Adrenal gland (tissue), 12 donors: ENCODE measurements around the gene ORM2. TPM values are rescaled to one million over a fixed set of nuclear protein-coding genes. Genes with fewer than 3 reads are reported as not detected.
A peak's percentile ranks its signal among the peaks of the same experiment; 100 is the strongest.

Source experiments
- DNase-seq, 7 donors: peaks; one replicate each; pipeline ENCODE4 v3.0.0-alpha.2; 2019 to 2020
- H3K27ac ChIP-seq, 5 donors: fragments of 200-600 bp; sonication (generic) in 4 of 5; 1 replicate in 3 of 5; 2 replicates in 2 of 5; pipeline versions ENCODE4 v1.5.1 to v1.8.0; 2016 to 2020; ENCODE audit warnings: mild to moderate bottlenecking in 1 of 5
- H3K27me3 ChIP-seq: fragments of 200-600 bp; 2 replicates; pipeline ENCODE4 v1.8.0; 2021
- H3K36me3 ChIP-seq, 2 donors: fragments of 200-600 bp; replicated peaks in 1 of 2; 1 replicate in 1 of 2; 2 replicates in 1 of 2; pipeline versions ENCODE4 v1.5.1 to v1.8.0; 2018 to 2022
- H3K4me1 ChIP-seq, 2 donors: fragments of 200-600 bp; replicated peaks in 1 of 2; 1 replicate in 1 of 2; 2 replicates in 1 of 2; pipeline versions ENCODE4 v1.5.1 to v1.8.0; 2018 to 2021
- H3K4me3 ChIP-seq, 4 donors: fragments of 200-600 bp; sonication (generic) in 3 of 4; one replicate each; pipeline ENCODE4 v1.5.1; 2016 to 2018
- H3K9me3 ChIP-seq, 3 donors: fragments of 200-600 bp; sonication (generic) in 1 of 3; replicated peaks in 1 of 3; 1 replicate in 2 of 3; 2 replicates in 1 of 3; pipeline versions ENCODE4 v1.5.1 to v1.8.0; 2016 to 2021
- POLR2A ChIP-seq, 2 donors: fragments of 450-650 bp; IDR thresholded peaks; one replicate each; pipeline ENCODE4 v1.6.1; 2017; ENCODE audit warnings: antibody characterized with exemption in 2 of 2, mild to moderate bottlenecking in 2 of 2, moderate library complexity in 1 of 2
- WGBS, 4 donors: extraction: QIAGEN DNeasy Blood & Tissue Kit in 2 of 4; methylation state at CpG; one replicate each; pipeline versions ENCODE4 v1.1.5 to v1.1.7; 2013 to 2017; 5-methylcytosine and 5-hydroxymethylcytosine counted together
- intact Hi-C, 2 donors: fragments of 100-400 bp; cut with DNase I; formaldehyde crosslinking; loops; one replicate each; pipeline versions ENCODE4 v1.14.1 to v1.15.0; 2022 to 2023
- polyA plus RNA-seq, 3 donors: library from polyadenylated mRNA; stranded (reverse); fragments of 200-250 nt in 2 of 3; fragments of 350-450 nt in 1 of 3; fragmentation: Illumina TruSeq in 1 of 3; extraction: RNeasy Lipid Tissue Mini Kit (QIAGEN cat#74804) in 1 of 3; gene quantifications; one replicate each; pipeline ENCODE4 v1.2.3, GENCODE V29; 2013 to 2014
- total RNA-seq, 9 donors: library from RNA; depleted of rRNA in 4 of 9; stranded (reverse); fragments of >200 nt in 4 of 9; fragments of 120-200 nt in 1 of 9; fragmentation: NEBNext Ultra II Directional in 1 of 9; extraction: Animal tissue kit (Norgen Biotek cat#: 25700) in 1 of 9; gene quantifications; one replicate each; pipeline versions ENCODE4 v1.1.0 to v1.2.4, GENCODE V29; 2013 to 2023
- TF ChIP-seq, protein P1 (sequence below), 6 experiments: fragments of 450-650 bp in 4 of 6; fragments of 200-600 bp in 2 of 6; sonication (generic) in 1 of 6; IDR thresholded peaks; 1 replicate in 5 of 6; 2 replicates in 1 of 6; pipeline versions ENCODE4 v1.5.1 to v1.8.0; 2016 to 2021; ENCODE audit warnings: antibody characterized with exemption in 6 of 6, mild to moderate bottlenecking in 2 of 6, moderate library complexity in 1 of 6
- donor health status: healthy with polysubstance abuse.
- donor health status: Bipolar disorder and iron deficiency.
- donor health status: DM: yes; HTN: yes; CAD: no.
- donor health status: DM: no; HTN: no; CAD: no.
- donor health status: DM: no; HTN: no; CAD: no.
- donor health status: DM: yes; HTN: yes; CAD: no.

ORM2 gene
- total and polyA plus RNA-seq, 12 donors, result 0.60 to 16.2 (median 1.8) TPM; not detected in 3

DNA sequence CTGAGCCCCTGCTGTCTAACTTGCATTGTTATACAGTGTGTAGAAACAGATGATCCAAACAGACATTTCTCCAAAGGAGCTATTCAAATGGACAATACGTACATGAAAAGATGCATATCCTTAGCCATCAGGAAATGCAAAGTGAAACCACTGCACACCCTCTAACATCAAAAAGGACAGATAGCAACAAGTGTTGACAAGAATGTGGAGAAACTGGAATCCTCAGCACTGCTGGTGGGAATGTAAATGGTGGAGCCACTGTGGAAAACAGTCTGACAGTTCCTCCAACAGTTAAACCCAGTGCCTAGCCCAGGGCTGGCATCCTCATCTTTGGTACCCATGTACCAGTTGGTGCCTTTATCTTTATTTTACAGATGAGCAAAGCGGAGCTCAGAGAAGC is 8.5 kb downstream of the ORM2 start:
- 89 to 98% (median 94%) methylated on average over 2 of the region's 2 CpGs for WGBS, 4 donors
- intact Hi-C loops, result no loop called here
- DNase-seq, result no peak
- H3K27me3 ChIP-seq, result no peaks in the 10 kb centered on the region
- H3K27ac ChIP-seq, result no peak overlapping the region
- TF ChIP-seq POLR2A (IDR thresholded peaks at IDR 0.05), result no peak
- TF ChIP-seq, protein P1, sequence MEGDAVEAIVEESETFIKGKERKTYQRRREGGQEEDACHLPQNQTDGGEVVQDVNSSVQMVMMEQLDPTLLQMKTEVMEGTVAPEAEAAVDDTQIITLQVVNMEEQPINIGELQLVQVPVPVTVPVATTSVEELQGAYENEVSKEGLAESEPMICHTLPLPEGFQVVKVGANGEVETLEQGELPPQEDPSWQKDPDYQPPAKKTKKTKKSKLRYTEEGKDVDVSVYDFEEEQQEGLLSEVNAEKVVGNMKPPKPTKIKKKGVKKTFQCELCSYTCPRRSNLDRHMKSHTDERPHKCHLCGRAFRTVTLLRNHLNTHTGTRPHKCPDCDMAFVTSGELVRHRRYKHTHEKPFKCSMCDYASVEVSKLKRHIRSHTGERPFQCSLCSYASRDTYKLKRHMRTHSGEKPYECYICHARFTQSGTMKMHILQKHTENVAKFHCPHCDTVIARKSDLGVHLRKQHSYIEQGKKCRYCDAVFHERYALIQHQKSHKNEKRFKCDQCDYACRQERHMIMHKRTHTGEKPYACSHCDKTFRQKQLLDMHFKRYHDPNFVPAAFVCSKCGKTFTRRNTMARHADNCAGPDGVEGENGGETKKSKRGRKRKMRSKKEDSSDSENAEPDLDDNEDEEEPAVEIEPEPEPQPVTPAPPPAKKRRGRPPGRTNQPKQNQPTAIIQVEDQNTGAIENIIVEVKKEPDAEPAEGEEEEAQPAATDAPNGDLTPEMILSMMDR (IDR thresholded peaks at IDR 0.05), result no peak
- peaks cover 0 to 67% of the 10 kb centered on the region in 2 donors for H3K36me3 ChIP-seq
- no peak overlapping the region for H3K4me3 ChIP-seq
- no peaks in the 10 kb centered on the region for H3K9me3 ChIP-seq
- H3K4me1 ChIP-seq, result no peaks in the 10 kb centered on the region

DNA sequence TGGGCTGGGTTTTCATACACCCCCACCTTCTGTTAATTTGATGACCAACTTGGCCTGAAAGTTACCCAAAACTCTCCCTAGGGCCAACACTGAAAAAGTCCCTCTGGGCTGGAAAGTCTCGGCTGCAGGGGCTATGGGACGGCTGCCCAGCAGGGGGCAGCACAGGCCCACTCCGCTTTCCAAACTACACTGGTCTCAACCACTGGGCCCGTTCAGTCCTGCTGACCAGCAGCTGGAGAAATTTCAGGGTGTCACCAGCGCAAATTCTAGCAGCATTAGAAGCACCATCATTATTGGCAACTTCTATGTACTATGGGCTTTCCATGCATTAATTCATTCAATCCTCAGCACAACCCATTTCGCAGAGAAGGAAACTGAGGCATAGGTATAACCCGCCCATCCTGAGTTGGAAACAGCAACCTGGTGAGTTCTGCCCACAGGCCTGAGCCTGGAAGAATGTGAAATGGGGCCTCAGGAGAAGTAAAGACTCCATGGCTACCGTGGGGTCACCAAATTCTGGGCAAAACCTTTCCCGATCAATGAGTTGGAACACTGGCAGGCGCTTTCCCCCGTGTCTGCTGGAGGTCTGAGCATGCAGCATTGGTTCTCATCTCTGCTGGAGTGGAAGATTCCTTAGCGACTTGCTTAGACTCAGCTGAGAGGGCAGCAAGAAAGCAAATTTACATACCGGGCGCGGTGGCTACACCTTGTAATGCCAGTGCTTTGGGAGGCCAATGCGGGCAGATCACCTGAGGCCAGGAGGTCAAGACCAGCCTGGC is 9.7 kb downstream of the ORM2 start:
- TF ChIP-seq, protein P1 (IDR thresholded peaks at IDR 0.05), result peak; percentile 78 to 89 (median 80)
- TF ChIP-seq POLR2A (IDR thresholded peaks at IDR 0.05), result no peak
- Histone ChIP-seq H3K27ac (no peak overlapping the region), H3K4me3 (no peak overlapping the region), H3K9me3 (no peaks in the 10 kb centered on the region), H3K36me3 (peaks cover 0 to 78% of the 10 kb centered on the region in 2 donors), H3K4me1 (no peaks in the 10 kb centered on the region), H3K27me3 (no peaks in the 10 kb centered on the region)
- 71 to 81% (median 79%) methylated on average over 14 to 16 of the region's 16 CpGs for WGBS, 4 donors
- peak; percentile 49 to 79 (median 66) for DNase-seq
- intact Hi-C loops, result no loop called here

DNA sequence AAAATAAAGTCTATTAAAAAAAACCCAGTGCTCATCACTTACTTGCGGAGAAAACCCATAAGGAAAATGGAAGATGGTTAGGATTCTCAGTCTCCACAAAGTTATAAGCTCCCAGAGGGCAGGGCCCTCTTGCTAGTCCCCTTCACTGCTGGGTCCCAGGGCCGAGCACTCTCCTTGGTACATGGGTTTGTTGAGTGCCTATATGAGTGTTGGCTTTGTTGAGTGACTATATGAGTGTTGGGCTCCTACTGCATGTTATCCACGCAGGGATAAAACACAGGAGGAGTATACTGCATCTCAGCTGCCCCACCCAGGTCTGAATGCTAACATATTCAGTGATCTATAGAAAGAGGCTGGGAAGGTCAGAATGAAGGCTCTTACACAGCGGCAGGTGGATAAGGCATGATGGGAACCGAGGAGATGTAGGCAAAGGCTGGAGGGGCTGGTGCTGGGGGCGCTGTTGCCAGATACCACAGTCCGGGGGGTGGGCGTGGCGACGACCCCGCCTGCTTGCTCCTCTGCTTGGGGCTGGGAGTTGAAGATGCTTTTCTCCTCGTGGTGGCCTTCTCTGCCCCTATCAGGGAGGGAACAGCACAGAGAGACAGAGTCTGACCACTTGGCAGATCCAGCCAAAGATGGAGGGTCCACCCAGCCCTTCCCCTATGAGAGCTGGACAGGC is 11.6 kb downstream of the ORM2 start:
- Histone ChIP-seq H3K27ac (no peak overlapping the region), H3K36me3 (peaks cover 0 to 98% of the 10 kb centered on the region in 2 donors), H3K4me1 (no peaks in the 10 kb centered on the region), H3K27me3 (no peaks in the 10 kb centered on the region), H3K9me3 (no peaks in the 10 kb centered on the region), H3K4me3 (no peak overlapping the region)
- intact Hi-C loops, result loop anchor here (5.0 to 10.0 kb wide), 4 partner anchors 54 to 314 kb away; partner anchors contain the start of genes TEX53 (in 1 of the 2) and WHRN (in 1 of the 2)
- WGBS, 4 donors, result 91 to 100% (median 92%) methylated on average over 4 to 12 of the region's 12 CpGs
- no peak for DNase-seq
- no peak for TF ChIP-seq POLR2A (IDR thresholded peaks at IDR 0.05)
- TF ChIP-seq, protein P1 (IDR thresholded peaks at IDR 0.05), result no peak

DNA sequence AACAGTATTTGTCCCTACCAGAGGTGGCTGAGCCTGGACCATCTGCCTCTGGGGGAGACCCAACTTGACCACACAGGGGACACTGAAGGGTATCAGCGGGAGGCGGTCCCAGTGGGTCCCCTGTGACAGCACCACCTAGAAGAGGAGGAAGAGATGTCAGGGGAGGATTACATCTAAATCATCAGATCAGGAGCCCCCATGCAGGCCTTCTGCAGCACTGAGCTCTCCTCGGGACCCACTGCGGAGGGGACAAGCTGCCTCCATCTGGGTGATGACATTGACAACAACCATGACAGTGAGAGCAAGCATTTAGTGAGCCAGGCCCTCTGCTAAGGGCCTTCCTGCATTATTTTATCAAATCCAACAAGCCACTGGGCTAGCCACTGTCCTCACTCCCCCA is 12.3 kb downstream of the ORM2 start:
- no peaks in the 10 kb centered on the region for H3K4me1 ChIP-seq
- H3K27ac ChIP-seq, result no peak overlapping the region
- no peak for TF ChIP-seq POLR2A (IDR thresholded peaks at IDR 0.05)
- TF ChIP-seq, protein P1 (IDR thresholded peaks at IDR 0.05), result no peak
- WGBS, 4 donors, result 96 to 100% (median 97%) methylated on average over 1 to 4 of the region's 4 CpGs
- H3K36me3 ChIP-seq, result peaks cover 0 to 97% of the 10 kb centered on the region in 2 donors
- no peaks in the 10 kb centered on the region for H3K9me3 ChIP-seq
- no peaks in the 10 kb centered on the region for H3K27me3 ChIP-seq
- intact Hi-C loops, result loop anchor here (5.0 to 10.0 kb wide), 4 partner anchors 53 to 313 kb away; partner anchors contain the start of genes TEX53 (in 1 of the 2) and WHRN (in 1 of the 2)
- no peak for DNase-seq
- H3K4me3 ChIP-seq, result no peak overlapping the region
